HL-60 (cell line): Measurements from ENCODE around the gene FAM83C.

Experiments
- GABPA ChIP-seq: IDR thresholded peaks from 2 replicates; pipeline ENCODE4 v1.6.1; 2012; ENCODE audit warnings: low read depth
- POLR2AphosphoS5 ChIP-seq: IDR thresholded peaks from 2 replicates; pipeline ENCODE4 v1.6.1; 2012; ENCODE audit warnings: low read depth
- SPI1 ChIP-seq: IDR thresholded peaks from 2 replicates; pipeline ENCODE4 v1.6.1; 2012; ENCODE audit warnings: low read depth, mild to moderate bottlenecking, borderline replicate concordance
- TF ChIP-seq, protein P1 (sequence below): IDR thresholded peaks from one replicate; pipeline ENCODE4 v1.5.1; 2011; ENCODE audit warnings: low read length, control low read depth, inconsistent platforms; ENCODE audit not compliant: insufficient read depth
- TF ChIP-seq, protein P2 (sequence below): IDR thresholded peaks from 2 replicates; pipeline ENCODE4 v1.6.1; 2012; ENCODE audit warnings: low read depth; ENCODE audit not compliant: insufficient replicate concordance

DNA sequence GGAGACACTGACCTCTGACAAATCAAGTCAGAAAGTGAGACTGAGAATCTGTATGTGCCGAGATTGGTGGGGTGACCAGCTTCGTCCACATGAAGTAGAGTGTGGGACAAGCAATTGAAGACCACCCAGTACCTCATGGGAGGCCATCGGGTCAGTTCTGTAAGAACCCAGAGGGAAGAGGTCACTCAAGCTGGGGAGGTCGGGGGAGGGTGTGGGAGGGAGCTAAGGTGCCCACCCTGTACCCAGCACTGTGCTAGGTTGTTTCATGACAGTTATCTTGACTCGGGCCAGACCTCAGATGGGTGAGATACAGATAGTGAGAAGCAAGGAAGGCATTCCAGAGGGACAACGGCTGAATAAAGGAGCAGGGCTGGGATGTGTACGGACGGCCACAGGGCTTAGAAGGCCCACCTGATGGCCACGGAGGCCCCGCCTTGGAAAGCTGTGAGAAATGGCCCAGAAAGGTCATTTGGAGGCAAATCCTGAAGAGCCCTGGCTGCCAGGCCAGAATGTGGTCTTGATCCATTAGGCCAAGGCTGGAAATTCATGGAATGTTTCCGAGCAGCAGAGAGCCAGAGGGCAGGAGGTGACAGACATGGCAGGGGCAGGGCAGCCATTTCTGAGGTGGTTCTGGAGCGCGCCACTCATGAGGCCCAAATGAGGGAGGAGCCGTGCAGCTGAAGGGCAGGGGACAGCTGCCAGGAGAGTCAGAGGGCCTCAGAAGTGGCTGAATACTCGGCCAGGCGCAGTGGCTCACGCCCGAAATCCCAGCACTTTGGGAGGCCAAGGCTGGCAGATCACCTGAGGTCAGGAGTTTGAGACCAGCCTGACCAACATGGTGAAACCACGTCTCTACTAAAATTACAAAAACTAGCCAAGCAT is 22.0 kb downstream of the FAM83C start:
- TF ChIP-seq, protein P1, sequence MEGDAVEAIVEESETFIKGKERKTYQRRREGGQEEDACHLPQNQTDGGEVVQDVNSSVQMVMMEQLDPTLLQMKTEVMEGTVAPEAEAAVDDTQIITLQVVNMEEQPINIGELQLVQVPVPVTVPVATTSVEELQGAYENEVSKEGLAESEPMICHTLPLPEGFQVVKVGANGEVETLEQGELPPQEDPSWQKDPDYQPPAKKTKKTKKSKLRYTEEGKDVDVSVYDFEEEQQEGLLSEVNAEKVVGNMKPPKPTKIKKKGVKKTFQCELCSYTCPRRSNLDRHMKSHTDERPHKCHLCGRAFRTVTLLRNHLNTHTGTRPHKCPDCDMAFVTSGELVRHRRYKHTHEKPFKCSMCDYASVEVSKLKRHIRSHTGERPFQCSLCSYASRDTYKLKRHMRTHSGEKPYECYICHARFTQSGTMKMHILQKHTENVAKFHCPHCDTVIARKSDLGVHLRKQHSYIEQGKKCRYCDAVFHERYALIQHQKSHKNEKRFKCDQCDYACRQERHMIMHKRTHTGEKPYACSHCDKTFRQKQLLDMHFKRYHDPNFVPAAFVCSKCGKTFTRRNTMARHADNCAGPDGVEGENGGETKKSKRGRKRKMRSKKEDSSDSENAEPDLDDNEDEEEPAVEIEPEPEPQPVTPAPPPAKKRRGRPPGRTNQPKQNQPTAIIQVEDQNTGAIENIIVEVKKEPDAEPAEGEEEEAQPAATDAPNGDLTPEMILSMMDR: no peak
- TF ChIP-seq POLR2AphosphoS5 (no peak), SPI1 (no peak), GABPA (no peak)
- TF ChIP-seq, protein P2, sequence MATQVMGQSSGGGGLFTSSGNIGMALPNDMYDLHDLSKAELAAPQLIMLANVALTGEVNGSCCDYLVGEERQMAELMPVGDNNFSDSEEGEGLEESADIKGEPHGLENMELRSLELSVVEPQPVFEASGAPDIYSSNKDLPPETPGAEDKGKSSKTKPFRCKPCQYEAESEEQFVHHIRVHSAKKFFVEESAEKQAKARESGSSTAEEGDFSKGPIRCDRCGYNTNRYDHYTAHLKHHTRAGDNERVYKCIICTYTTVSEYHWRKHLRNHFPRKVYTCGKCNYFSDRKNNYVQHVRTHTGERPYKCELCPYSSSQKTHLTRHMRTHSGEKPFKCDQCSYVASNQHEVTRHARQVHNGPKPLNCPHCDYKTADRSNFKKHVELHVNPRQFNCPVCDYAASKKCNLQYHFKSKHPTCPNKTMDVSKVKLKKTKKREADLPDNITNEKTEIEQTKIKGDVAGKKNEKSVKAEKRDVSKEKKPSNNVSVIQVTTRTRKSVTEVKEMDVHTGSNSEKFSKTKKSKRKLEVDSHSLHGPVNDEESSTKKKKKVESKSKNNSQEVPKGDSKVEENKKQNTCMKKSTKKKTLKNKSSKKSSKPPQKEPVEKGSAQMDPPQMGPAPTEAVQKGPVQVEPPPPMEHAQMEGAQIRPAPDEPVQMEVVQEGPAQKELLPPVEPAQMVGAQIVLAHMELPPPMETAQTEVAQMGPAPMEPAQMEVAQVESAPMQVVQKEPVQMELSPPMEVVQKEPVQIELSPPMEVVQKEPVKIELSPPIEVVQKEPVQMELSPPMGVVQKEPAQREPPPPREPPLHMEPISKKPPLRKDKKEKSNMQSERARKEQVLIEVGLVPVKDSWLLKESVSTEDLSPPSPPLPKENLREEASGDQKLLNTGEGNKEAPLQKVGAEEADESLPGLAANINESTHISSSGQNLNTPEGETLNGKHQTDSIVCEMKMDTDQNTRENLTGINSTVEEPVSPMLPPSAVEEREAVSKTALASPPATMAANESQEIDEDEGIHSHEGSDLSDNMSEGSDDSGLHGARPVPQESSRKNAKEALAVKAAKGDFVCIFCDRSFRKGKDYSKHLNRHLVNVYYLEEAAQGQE: no peak
